Stimulated activated CD8-positive, alpha-beta memory T cell treated with anti-CD3 and anti-CD28 coated beads, Interleukin-15, amount 100 ng/mL, for 48 hours (primary cell): ENCODE data around the gene TMEM125.

Experiments used
- DNase-seq, 2 donors: peaks; one replicate each; pipeline ENCODE4 v3.0.0-alpha.2; 2020; ENCODE audit warnings: low read depth in 2 of 2

Gene TMEM125

DNA sequence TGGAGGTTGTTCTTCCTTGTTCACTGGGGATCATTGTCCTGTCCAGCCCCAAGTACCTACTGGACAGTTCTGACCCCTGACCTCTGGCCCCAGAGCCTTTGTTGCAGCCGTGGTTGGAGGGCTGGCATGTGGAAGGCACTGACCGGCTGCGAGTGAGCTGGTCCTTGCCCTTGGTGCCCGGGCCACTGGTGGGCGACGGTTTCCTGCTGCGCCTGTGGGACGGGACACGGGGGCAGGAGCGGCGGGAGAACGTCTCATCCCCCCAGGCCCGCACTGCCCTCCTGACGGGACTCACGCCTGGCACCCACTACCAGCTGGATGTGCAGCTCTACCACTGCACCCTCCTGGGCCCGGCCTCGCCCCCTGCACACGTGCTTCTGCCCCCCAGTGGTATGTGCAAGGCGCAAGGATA, 42.4 kb downstream of the TMEM125 start:
- no peak for DNase-seq

DNA sequence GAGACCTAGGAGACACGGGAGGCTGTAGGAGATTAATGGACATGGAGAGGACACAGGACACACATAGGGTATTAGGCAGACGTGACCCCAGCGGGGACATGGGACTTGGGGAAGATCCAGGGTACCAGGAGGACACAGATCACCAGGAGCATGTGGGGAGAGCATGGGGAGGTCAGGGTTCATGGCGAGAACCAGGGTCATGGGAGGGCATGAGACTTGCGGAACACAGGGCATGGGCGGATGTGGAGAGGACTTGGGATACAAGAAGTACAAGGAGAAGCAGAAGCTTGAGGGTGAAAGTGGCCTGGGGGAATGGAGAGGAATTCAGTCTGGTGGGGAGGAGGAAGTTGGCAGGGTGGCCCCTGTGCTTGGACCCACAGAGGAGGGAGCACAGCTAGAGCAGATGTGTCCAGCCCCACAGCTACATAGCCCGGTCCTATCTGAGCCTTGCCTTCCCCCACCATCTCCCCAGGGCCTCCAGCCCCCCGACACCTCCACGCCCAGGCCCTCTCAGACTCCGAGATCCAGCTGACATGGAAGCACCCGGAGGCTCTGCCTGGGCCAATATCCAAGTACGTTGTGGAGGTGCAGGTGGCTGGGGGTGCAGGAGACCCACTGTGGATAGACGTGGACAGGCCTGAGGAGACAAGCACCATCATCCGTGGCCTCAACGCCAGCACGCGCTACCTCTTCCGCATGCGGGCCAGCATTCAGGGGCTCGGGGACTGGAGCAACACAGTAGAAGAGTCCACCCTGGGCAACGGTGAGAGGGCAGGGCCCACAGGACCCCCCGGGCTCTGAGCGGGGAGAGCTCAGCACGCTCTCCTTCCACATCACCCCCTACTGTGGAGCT, 43.1 kb downstream of the TMEM125 start:
- no peak for DNase-seq

DNA sequence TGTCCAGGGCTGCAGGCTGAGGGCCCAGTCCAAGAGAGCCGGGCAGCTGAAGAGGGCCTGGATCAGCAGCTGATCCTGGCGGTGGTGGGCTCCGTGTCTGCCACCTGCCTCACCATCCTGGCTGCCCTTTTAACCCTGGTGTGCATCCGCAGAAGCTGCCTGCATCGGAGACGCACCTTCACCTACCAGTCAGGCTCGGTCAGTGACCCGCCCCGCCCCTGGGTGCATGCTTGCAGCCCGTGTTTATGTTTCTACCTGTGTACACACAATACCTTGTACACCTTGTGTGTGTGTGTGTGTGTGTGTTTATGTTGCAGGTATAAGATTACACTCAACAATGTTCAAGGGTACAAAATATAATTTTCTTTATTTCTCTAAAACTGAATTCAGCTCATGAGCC, 44.0 kb downstream of the TMEM125 start:
- DNase-seq = no peak

DNA sequence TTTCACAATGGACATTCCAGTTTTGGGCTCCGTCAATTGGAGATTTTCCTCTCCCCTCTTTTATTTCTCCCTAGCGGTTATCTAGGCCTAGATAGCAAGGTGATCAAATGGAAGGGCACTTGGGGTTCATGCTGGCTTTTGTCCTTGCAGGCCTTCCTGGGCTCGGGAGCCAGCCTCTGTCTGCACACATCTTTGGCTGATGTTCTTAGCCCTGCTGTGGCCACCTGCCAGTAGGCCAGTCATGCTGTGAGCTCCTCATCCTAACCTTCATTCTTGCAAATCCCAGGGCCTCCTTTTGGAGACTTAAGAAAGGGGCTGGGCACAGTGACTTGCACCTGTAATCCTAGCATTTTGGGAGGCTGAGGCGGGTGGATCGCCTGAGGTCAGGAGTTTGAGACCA, 44.5 kb downstream of the TMEM125 start:
- DNase-seq = no peak

DNA sequence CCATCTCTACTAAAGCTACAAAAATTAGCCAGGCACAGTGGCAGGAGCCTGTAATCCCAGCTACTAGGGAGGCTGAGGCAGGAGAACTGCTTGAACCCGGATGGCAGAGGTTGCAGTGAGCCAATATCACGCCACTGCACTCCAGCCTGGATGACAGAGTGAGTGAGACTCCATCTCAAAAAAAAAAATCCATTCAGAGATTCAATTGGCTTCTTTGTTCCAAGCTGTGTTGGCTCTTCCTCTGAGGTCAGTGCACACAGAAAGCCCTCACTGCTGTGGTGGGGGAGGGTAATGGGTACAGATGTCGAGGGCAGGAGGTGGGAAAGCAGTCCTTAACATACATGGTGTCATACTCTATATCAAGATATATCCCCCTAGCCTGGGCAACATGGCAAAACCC, 45.7 kb downstream of the TMEM125 start:
- DNase-seq = no peak

DNA sequence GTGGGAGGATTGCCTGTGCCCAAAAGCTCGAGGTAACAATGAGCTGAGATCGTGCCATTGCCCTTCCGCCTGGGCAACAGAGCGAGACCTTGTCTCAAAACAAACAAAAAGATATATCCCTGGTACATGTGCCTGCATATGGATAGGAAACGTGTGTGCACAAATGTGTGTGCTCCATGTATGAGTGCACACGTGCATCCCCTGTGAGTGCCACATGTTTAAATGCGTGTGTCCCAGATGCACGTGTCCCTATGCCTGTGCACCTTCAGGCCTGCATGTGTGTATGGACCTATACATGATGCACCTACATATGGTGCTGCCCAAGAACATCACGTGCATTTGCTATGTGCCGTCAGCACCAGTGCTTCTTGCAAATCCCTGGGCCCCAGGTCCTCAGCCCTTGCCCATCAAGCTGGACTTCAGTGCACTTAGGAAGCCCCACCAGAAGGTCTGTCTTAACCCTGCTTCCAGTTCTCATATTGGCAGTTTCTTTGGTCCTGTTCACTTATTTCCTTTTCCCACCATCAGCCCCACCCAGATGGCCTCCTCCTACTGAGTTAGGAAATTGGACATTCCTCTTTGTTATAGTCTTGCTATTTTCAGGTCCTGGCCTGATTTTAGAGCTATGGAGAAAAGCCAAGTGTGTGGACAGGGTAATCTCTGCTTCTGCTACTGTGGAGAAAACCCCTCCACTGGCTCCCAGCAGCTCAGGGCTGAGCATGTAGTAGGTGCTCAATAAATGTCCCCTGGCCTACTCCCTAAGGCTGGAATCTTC, 46.4 kb downstream of the TMEM125 start:
- DNase-seq = no peak

DNA sequence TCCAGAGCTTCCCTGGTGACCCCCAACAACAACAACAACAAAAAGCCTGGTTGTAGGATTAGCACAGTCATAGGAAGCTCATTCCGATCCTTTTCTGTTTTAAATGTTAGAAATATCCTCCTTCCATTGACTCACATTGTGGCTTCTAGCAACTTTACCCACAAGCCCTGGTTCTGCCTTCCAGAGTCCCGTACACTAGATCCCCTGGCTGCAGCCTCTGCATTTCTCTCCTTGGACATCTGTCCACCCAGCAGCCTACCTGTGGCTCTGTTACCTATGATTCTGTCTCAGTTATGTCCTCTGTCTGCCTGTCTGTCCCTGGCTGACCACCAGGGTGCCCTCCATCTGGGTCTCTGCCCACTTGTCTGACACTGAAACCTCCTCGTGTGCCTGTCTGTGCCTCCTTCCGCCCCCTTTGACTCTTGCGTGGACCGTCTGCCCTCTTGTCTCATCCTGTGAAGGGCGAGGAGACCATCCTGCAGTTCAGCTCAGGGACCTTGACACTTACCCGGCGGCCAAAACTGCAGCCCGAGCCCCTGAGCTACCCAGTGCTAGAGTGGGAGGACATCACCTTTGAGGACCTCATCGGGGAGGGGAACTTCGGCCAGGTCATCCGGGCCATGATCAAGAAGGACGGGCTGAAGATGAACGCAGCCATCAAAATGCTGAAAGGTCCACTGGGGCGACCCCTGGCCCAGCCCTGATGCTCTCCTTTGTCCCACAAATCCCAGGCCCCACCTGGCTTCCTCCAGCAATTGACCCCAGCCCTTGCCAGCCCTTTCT, 47.1 kb downstream of the TMEM125 start:
- no peak for DNase-seq

DNA sequence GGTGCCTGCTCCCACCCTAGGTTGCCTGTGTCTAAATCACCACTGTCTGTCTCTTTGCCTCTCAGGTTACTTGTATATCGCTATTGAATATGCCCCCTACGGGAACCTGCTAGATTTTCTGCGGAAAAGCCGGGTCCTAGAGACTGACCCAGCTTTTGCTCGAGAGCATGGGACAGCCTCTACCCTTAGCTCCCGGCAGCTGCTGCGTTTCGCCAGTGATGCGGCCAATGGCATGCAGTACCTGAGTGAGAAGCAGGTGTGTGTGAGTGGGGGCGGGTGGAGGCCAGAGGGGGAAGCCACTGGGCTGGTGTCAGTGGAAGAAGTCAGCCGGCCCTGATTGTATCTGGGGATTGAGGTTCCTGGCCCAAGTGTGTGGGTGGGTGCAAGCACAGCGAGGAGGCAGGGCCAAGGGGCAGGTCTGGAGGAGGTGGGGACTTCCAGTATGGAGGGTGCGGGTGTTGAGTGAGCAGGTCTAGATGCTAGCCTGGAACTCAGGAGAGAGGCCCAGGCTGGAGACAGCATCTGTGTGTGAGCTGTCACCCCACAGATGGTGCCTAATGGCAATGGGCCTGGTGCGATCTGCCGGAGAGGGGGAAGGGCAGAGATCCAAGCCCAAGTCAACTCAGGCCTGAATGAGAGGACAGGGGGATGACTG, 48.2 kb downstream of the TMEM125 start:
- no peak for DNase-seq

DNA sequence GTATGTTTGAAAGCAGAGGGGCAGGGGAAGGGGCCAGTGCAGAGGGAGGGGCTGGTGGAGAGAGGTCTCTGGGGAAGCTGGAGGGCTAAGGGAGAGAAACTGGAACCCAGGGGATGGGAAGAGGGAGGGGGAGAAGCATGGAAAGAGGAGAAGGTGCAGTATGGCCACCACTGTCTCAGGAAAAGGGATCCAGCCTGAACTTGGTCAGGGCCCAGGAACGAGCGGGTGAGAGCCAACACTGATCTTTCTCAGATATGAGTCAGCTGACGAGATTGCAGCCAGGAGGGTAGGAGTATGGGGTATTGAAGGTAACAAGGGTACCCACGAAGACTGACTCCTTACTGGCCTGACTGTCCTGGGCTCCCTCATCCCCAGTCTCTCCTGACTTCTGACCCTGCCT, 49.0 kb downstream of the TMEM125 start:
- DNase-seq = no peak

DNA sequence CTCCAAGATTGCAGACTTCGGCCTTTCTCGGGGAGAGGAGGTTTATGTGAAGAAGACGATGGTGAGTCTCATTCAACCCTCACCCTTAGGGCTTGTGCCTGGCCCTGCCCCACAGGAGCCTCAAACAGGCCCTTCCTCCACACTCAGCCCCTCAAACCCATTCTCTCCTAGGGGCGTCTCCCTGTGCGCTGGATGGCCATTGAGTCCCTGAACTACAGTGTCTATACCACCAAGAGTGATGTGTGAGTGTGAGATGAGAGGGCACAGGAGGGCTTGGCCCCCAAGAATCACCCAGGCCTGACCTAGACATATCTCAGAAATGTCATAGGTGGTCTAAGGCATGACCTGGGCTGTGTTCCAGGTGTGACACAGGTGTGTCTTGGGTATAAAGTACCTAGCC, 49.5 kb downstream of the TMEM125 start:
- DNase-seq = no peak

DNA sequence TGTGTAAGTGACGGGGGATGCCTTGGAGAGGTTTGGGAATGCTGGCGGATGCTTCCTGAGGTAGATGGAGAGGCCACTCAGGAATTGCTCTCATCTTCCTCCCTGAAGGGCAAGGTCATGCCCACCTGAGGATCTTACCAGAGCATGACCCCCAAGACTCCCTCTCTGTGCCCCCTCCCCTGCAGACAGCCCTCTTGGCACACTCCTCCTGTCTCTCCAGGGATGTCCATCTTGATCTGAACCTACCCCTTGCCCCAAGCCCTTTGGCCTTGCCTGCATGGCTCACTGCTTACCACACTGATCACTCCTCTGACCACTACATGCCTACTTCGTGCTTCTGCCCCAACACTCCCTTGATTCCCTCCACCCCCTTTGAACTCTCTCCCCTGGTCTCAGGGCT, 50.0 kb downstream of the TMEM125 start:
- DNase-seq = no peak

DNA sequence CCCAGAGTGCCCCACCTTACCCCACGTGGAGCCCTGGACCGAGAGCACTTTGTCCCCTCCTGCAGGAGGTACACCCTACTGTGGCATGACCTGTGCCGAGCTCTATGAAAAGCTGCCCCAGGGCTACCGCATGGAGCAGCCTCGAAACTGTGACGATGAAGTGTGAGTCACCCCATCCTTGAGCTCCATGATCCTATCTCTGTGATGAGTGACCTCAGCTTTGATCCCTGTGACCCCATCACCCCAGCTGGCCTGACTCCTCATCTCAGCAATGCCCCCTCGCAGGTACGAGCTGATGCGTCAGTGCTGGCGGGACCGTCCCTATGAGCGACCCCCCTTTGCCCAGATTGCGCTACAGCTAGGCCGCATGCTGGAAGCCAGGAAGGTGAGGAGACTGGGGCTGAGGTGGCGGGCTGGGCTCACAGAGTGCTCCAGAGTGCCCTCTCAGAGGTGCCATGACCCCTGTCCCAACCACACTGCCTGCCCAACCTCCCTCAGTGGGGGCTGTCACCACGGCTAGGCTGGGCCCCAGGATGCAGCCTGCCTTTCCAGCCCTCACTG, 51.6 kb downstream of the TMEM125 start:
- DNase-seq = no peak

DNA sequence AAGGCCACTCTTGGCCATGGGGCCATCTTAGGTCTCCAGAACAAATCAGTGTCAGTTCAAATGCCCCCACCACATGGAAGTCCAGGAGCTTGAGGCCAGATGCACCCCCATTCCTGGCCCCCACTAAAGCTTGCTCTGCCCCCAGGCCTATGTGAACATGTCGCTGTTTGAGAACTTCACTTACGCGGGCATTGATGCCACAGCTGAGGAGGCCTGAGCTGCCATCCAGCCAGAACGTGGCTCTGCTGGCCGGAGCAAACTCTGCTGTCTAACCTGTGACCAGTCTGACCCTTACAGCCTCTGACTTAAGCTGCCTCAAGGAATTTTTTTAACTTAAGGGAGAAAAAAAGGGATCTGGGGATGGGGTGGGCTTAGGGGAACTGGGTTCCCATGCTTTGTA, 52.7 kb downstream of the TMEM125 start:
- DNase-seq = no peak
